HUES48 (cell line): ENCODE data around the gene LIPT1.

ENCODE experiments used
- H3K27ac ChIP-seq: one replicate; pipeline ENCODE4 v1.7.0; 2013; ENCODE audit warnings: low read depth, low read length, inconsistent platforms
- H3K27me3 ChIP-seq: 2 replicates; pipeline ENCODE4 v1.6.1; 2013; ENCODE audit warnings: mild to moderate bottlenecking, low read length; ENCODE audit not compliant: control insufficient read depth, insufficient read depth
- H3K36me3 ChIP-seq: 2 replicates; pipeline ENCODE4 v1.6.1; 2013; ENCODE audit warnings: low read length; ENCODE audit not compliant: control insufficient read depth, insufficient read depth
- H3K4me1 ChIP-seq: 2 replicates; pipeline ENCODE4 v1.6.1; 2013; ENCODE audit warnings: mild to moderate bottlenecking, low read length; ENCODE audit not compliant: control insufficient read depth, insufficient read depth
- H3K4me3 ChIP-seq: 2 replicates; pipeline ENCODE4 v1.5.1; 2013; ENCODE audit warnings: mild to moderate bottlenecking, low read depth, low read length
- H3K9ac ChIP-seq: 2 replicates; pipeline ENCODE4 v1.6.1; 2013; ENCODE audit warnings: mild to moderate bottlenecking, low read depth, low read length, moderate library complexity
- H3K9me3 ChIP-seq: 2 replicates; pipeline ENCODE4 v1.6.1; 2013; ENCODE audit warnings: low read length; ENCODE audit not compliant: control insufficient read depth, insufficient read depth

Gene LIPT1

GRCh38 chr2:99141110-99142108, 13.4 kb upstream of the LIPT1 start, which contains the start of gene C2orf15:
C2orf15 (plus strand) TSS chr2:99141707; CDS start chr2:99150559, 8,852 bp downstream.
- Histone ChIP-seq H3K27me3 (no peaks in the 10 kb centered on the region; the same call in 1 of the 2 replicates), H3K4me3 (peak within 1 kb of the TSS; percentile 83), H3K36me3 (no peaks in the 10 kb centered on the region), H3K9me3 (peaks cover 9% of the 10 kb centered on the region; the same call in 1 of the 2 replicates), H3K4me1 (0 out of 2 replicates have a peak, but pooled peaks cover 4% of the 10 kb centered on the region), H3K27ac (peak within 1 kb of the TSS; percentile 92), H3K9ac (peak within 1 kb of the TSS; percentile 58)

- Histone ChIP-seq H3K4me1 (peaks cover 1% of the 10 kb centered on the region), H3K27ac (no peak overlapping the region), H3K36me3 (no peaks in the 10 kb centered on the region), H3K9me3 (no peaks in the 10 kb centered on the region), H3K27me3 (no peaks in the 10 kb centered on the region), H3K4me3 (no peak overlapping the region), H3K9ac (no peak overlapping the region)
Measured at GRCh38 chr2:99150706-99151105, 4.1 kb upstream of the LIPT1 start.

DNA sequence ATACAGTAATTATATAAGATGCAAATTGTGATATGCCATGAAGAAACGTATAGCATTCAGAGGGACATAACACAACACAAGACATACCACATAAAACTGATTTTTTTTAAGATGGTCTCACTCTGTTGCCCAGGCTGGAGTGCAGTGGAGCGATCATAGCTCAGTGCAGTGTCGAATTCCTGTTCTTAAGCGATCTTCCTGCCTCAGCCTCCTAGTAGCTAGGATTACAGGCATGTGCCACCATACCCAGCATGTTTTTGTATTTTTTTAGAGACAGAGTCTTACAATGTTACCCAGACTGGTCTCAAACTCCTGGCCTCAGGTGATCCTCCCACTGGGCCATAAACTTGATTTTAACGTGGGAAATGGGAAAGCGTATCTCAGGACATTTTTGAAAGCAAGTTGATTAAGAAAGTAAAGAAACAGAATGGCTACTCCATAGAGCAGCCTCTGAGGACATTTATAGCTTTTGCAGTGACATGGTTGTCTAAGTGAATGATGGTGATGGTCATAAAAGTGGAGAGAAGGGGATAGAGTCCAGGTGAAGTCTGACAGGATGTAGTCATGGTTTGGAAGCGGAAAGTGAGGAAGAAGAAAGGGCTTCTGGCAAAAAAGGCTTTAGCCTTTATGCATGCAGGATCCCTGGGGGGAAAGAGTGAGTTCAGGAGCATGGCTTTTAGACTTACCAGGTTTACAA, 2.4 kb upstream of the LIPT1 start:
- peaks cover 8% of the 10 kb centered on the region for H3K36me3 ChIP-seq
- H3K4me1 ChIP-seq: peaks cover 5% of the 10 kb centered on the region
- no peak overlapping the region for H3K9ac ChIP-seq
- H3K9me3 ChIP-seq: no peaks in the 10 kb centered on the region
- H3K27ac ChIP-seq: no peak overlapping the region
- no peaks in the 10 kb centered on the region for H3K27me3 ChIP-seq
- no peak overlapping the region for H3K4me3 ChIP-seq

- H3K36me3 ChIP-seq: peaks cover 16% of the 10 kb centered on the region
- H3K4me1 ChIP-seq: peaks cover 5% of the 10 kb centered on the region
- no peaks in the 10 kb centered on the region for H3K9me3 ChIP-seq
- H3K9ac ChIP-seq: peak overlapping the region; percentile 90
- H3K4me3 ChIP-seq: peak overlapping the region; percentile 93
- H3K27ac ChIP-seq: no peak overlapping the region
- no peaks in the 10 kb centered on the region for H3K27me3 ChIP-seq
Measured at GRCh38 chr2:99153921-99154604, 704 bp upstream of the LIPT1 start.

GRCh38 chr2:99156891-99157290, 2.1 kb downstream of the LIPT1 start:
- H3K4me1 ChIP-seq: peaks cover 5% of the 10 kb centered on the region
- no peaks in the 10 kb centered on the region for H3K27me3 ChIP-seq
- H3K27ac ChIP-seq: no peak overlapping the region
- H3K9me3 ChIP-seq: no peaks in the 10 kb centered on the region
- no peak overlapping the region for H3K9ac ChIP-seq
- peaks cover 27% of the 10 kb centered on the region for H3K36me3 ChIP-seq
- no peak overlapping the region for H3K4me3 ChIP-seq

GRCh38 chr2:99158599-99158998, 3.8 kb downstream of the LIPT1 start:
- Histone ChIP-seq H3K27ac (no peak overlapping the region), H3K4me1 (peaks cover 5% of the 10 kb centered on the region), H3K9me3 (no peaks in the 10 kb centered on the region), H3K4me3 (no peak overlapping the region), H3K9ac (no peak overlapping the region), H3K27me3 (no peaks in the 10 kb centered on the region), H3K36me3 (peaks cover 40% of the 10 kb centered on the region)

- Histone ChIP-seq H3K27ac (no peak overlapping the region), H3K4me3 (no peak overlapping the region), H3K27me3 (no peaks in the 10 kb centered on the region), H3K9ac (no peak overlapping the region), H3K4me1 (peaks cover 5% of the 10 kb centered on the region), H3K9me3 (no peaks in the 10 kb centered on the region), H3K36me3 (peaks cover 40% of the 10 kb centered on the region)
Measured at GRCh38 chr2:99159594-99159993, 4.8 kb downstream of the LIPT1 start.

GRCh38 chr2:99166218-99166617, 11.5 kb downstream of the LIPT1 start:
- no peaks in the 10 kb centered on the region for H3K9me3 ChIP-seq
- no peaks in the 10 kb centered on the region for H3K27me3 ChIP-seq
- H3K9ac ChIP-seq: no peak overlapping the region
- H3K4me1 ChIP-seq: no peaks in the 10 kb centered on the region
- no peak overlapping the region for H3K27ac ChIP-seq
- H3K4me3 ChIP-seq: no peak overlapping the region
- H3K36me3 ChIP-seq: peaks cover 60% of the 10 kb centered on the region

- no peaks in the 10 kb centered on the region for H3K4me1 ChIP-seq
- no peaks in the 10 kb centered on the region for H3K9me3 ChIP-seq
- no peak overlapping the region for H3K9ac ChIP-seq
- no peak overlapping the region for H3K27ac ChIP-seq
- H3K27me3 ChIP-seq: no peaks in the 10 kb centered on the region
- peaks cover 66% of the 10 kb centered on the region for H3K36me3 ChIP-seq
- H3K4me3 ChIP-seq: no peak overlapping the region
Measured at GRCh38 chr2:99169534-99169933, 14.8 kb downstream of the LIPT1 start.

DNA sequence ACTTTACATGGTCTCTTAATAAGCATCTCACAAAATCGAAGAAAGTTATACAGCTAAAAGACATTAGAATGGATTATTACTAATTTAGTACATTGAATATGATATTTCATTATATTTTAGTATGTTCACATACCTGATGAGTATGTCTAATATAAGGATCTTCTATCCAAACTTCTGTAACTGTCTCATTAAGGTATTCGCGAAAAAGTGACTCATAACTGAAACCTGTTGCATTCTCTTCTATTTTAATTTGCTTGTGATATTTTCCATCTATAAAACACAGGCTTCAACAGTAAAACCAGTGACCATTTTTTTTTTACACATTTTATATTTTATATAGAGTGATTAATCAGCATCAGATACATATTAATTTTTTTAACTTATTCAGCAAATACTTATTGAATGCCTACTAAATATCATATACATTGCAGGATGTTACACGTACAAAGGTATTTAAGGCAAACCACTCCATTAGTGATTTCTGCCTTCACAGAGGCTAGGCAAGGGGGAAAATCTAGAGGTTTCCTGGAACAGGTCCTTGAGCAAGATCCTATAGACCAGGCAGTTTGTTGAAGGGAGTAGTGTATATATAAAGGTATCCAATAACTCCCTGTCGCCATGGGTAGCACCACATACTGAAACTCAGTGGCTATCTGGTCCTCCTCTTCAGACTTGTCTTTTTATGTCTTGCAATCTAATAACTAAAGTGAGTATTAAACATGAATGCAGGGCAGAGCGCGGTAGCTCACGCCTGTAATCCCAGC, 16.8 kb downstream of the LIPT1 start:
- H3K9ac ChIP-seq: no peak overlapping the region
- no peaks in the 10 kb centered on the region for H3K27me3 ChIP-seq
- no peaks in the 10 kb centered on the region for H3K4me1 ChIP-seq
- no peak overlapping the region for H3K4me3 ChIP-seq
- H3K36me3 ChIP-seq: peaks cover 61% of the 10 kb centered on the region
- H3K27ac ChIP-seq: no peak overlapping the region
- no peaks in the 10 kb centered on the region for H3K9me3 ChIP-seq
